ENCODE results near the gene MTX1. TPM values are rescaled to one million over a fixed set of nuclear protein-coding genes. Genes with fewer than 3 reads are reported as not detected.
A peak's percentile ranks its signal among the peaks of the same experiment; 100 is the strongest.

The MTX1 gene
- total and polyA plus RNA-seq, 9 of the 15 experiments (the other 6 are each of a cell fraction or from before 2014, with no cell fraction given) = 29.1 to 98.4 (median 66.9) TPM

GRCh38 chr1:155244368-155245162 lies 36.1 kb downstream of the MTX1 start (continued):
- TF ChIP-seq ZMIZ1 (IDR thresholded peaks at IDR 0.05; ENCODE audit: low read depth in 2 of 2, low read length in 2 of 2) (peak in 1 of 2 experiments; percentile 84; a peak in 2 of 4 replicates), HNRNPLL (IDR thresholded peaks at IDR 0.05; ENCODE audit: low read depth, low read length, poor library complexity, severe bottlenecking) (peak; percentile 59), HMBOX1 (IDR thresholded peaks at IDR 0.05) (peak; percentile 16; the same call in 1 of the 2 replicates), POU5F1 (IDR thresholded peaks at IDR 0.05; ENCODE audit: borderline replicate concordance, low read depth, low read length, partially characterized antibody) (peak; percentile 20), TAL1 (IDR thresholded peaks at IDR 0.05) (peak; percentile 72), NR2C1 (IDR thresholded peaks at IDR 0.05) (peak; percentile 77; the same call in 1 of the 2 replicates), NR2C1 (tag; IDR thresholded peaks at IDR 0.05) (peak; percentile 80), POLR3A (IDR thresholded peaks at IDR 0.05; ENCODE audit: borderline replicate concordance, extremely low read depth, insufficient read depth, insufficient read length) (peak; percentile 52), ZNF77 (CRISPR knock-in tag; IDR thresholded peaks at IDR 0.05) (no peak), HDAC1 (IDR thresholded peaks at IDR 0.05) (peak; percentile 97 to 100), CBFA2T2 (conservative IDR thresholded peaks at IDR 0.05) (0 out of 2 replicates have a peak, but pooled peaks have one; percentile 40), MXD1 (CRISPR knock-in tag; IDR thresholded peaks at IDR 0.05; ENCODE audit: borderline replicate concordance, poor library complexity, severe bottlenecking) (peak; percentile 35), PRDM10 (IDR thresholded peaks at IDR 0.05; ENCODE audit: partially characterized antibody) (peak; percentile 77)
- TF ChIP-seq, protein P1, sequence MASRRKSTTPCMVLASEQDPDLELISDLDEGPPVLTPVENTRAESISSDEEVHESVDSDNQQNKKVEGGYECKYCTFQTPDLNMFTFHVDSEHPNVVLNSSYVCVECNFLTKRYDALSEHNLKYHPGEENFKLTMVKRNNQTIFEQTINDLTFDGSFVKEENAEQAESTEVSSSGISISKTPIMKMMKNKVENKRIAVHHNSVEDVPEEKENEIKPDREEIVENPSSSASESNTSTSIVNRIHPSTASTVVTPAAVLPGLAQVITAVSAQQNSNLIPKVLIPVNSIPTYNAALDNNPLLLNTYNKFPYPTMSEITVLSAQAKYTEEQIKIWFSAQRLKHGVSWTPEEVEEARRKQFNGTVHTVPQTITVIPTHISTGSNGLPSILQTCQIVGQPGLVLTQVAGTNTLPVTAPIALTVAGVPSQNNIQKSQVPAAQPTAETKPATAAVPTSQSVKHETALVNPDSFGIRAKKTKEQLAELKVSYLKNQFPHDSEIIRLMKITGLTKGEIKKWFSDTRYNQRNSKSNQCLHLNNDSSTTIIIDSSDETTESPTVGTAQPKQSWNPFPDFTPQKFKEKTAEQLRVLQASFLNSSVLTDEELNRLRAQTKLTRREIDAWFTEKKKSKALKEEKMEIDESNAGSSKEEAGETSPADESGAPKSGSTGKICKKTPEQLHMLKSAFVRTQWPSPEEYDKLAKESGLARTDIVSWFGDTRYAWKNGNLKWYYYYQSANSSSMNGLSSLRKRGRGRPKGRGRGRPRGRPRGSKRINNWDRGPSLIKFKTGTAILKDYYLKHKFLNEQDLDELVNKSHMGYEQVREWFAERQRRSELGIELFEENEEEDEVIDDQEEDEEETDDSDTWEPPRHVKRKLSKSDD (conservative IDR thresholded peaks at IDR 0.05; ENCODE audit: low read length) = peak; percentile 80; the same call in 1 of the 2 replicates

All from K562 (cell line).